ENCODE data around the gene WDR90. TPM values are rescaled to one million over a fixed set of nuclear protein-coding genes. Genes with fewer than 3 reads are reported as not detected.

Gene WDR90
- total and polyA plus RNA-seq, 7 donors: 4.0 to 9.7 (median 8.0) TPM

DNA sequence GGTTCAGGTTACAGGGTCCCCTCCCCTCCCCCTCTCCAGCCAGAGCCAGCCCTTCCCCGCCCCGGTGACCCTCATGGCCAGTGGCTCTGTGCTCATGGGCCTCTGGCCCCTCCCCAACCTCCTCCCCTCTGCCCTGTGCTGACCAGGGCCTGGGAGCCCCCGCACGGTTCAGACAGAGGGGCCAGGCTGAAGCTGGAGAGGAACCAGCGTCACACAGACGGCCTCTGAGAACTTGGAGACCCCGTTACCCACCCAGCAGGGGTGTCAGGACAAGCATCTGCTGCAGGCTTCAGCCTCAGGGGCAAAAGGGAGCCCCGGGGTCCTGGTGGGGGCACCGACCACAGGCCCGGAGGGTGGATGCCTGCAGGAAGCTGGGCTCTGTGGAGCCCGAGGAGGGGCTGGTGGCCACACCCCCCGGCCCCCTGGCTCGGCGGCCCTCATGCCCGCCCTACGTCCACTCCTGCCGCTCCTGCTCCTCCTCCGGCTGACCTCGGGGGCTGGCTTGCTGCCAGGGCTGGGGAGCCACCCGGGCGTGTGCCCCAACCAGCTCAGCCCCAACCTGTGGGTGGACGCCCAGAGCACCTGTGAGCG is 18.3 kb upstream of the WDR90 start, which contains the start of gene WFIKKN1:
TSS of gene WFIKKN1 (plus strand) at position 171 of the 591 bp plus-strand sequence. CDS start at position 440, 269 bp downstream.
- intact Hi-C loops (cut with DNase I): loop anchor here in 1 of 2 donors (5.0 kb wide), 1 partner anchor 39 kb away; the partner anchor contains the start of gene RAB40C
- H3K27ac ChIP-seq: peak within 1 kb of the TSS; percentile 16
- H3K4me3 ChIP-seq: no peak within 1 kb of the TSS
- no peaks in the 10 kb centered on the region for H3K9me3 ChIP-seq
- WGBS, 3 donors: 9 to 10% (median 9%) methylated on average over 9 to 23 of the region's 23 CpGs
- peaks cover 0 to 38% of the 10 kb centered on the region in 2 donors for H3K36me3 ChIP-seq (ENCODE audit: insufficient read depth in 1 of 2, low read depth in 1 of 2)
- H3K27me3 ChIP-seq (ENCODE audit: insufficient read depth in 3 of 3, low read length in 2 of 3): no peaks in the 10 kb centered on the region
- peaks cover 36% of the 10 kb centered on the region for H3K4me1 ChIP-seq
- TF ChIP-seq, protein P1, sequence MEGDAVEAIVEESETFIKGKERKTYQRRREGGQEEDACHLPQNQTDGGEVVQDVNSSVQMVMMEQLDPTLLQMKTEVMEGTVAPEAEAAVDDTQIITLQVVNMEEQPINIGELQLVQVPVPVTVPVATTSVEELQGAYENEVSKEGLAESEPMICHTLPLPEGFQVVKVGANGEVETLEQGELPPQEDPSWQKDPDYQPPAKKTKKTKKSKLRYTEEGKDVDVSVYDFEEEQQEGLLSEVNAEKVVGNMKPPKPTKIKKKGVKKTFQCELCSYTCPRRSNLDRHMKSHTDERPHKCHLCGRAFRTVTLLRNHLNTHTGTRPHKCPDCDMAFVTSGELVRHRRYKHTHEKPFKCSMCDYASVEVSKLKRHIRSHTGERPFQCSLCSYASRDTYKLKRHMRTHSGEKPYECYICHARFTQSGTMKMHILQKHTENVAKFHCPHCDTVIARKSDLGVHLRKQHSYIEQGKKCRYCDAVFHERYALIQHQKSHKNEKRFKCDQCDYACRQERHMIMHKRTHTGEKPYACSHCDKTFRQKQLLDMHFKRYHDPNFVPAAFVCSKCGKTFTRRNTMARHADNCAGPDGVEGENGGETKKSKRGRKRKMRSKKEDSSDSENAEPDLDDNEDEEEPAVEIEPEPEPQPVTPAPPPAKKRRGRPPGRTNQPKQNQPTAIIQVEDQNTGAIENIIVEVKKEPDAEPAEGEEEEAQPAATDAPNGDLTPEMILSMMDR (IDR thresholded peaks at IDR 0.05): no peak
- DNase-seq: peak; percentile 46 to 68
- no peak for ATAC-seq

DNA sequence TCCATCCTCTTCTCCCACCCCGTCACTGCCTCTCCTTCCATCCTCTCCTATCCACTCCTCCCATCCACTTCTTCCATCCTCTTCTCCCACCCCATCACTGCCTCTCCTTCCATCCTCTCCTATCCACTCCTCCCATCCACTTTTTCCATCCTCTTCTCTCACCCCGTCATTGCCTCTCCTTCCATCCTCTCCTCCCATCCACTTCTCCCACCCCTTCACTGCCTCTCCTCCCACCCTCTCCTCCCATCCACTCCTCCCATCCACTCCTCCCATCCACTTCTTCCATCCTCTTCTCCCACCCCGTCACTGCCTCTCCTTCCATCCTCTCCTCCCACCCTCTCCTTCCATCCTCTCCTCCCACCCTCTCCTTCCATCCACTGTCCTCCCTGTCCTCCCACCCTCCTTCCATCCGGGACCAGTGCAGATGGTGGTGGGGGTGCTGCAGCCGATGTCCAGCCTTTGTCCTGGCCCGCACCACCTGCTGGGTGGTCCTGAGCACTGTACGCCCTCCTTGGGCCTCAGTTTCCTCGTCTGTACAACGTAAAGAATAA is 17.3 kb upstream of the WDR90 start:
- TF ChIP-seq, protein P1 (IDR thresholded peaks at IDR 0.05): no peak
- DNase-seq: no peak
- no peaks in the 10 kb centered on the region for H3K27me3 ChIP-seq (ENCODE audit: insufficient read depth in 3 of 3, low read length in 2 of 3)
- intact Hi-C loops (cut with DNase I): loop anchor here in 1 of 2 donors (5.0 kb wide), 1 partner anchor 40 kb away; the partner anchor contains the start of gene RAB40C
- H3K4me3 ChIP-seq: no peak overlapping the region
- 53 to 55% (median 54%) methylated on average over 9 of the region's 9 CpGs for WGBS, 3 donors
- no peak overlapping the region for H3K27ac ChIP-seq
- H3K4me1 ChIP-seq: peaks cover 36% of the 10 kb centered on the region
- H3K36me3 ChIP-seq (ENCODE audit: insufficient read depth in 1 of 2, low read depth in 1 of 2): peaks cover 0 to 31% of the 10 kb centered on the region in 2 donors
- no peaks in the 10 kb centered on the region for H3K9me3 ChIP-seq
- ATAC-seq: no peak

DNA sequence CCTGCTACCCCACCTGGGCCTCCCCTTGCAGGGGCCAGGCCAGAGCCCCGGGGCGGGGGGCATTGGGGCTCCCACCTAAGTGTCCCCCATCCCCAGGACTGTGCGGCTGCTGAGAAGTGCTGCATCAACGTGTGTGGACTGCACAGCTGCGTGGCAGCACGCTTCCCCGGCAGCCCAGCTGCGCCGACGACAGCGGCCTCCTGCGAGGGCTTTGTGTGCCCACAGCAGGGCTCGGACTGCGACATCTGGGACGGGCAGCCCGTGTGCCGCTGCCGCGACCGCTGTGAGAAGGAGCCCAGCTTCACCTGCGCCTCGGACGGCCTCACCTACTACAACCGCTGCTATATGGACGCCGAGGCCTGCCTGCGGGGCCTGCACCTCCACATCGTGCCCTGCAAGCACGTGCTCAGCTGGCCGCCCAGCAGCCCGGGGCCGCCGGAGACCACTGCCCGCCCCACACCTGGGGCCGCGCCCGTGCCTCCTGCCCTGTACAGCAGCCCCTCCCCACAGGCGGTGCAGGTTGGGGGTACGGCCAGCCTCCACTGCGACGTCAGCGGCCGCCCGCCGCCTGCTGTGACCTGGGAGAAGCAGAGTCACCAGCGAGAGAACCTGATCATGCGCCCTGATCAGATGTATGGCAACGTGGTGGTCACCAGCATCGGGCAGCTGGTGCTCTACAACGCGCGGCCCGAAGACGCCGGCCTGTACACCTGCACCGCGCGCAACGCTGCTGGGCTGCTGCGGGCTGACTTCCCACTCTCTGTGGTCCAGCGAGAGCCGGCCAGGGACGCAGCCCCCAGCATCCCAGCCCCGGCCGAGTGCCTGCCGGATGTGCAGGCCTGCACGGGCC is 16.5 kb upstream of the WDR90 start:
- ATAC-seq: no peak
- no peak overlapping the region for H3K27ac ChIP-seq
- H3K4me3 ChIP-seq: no peak overlapping the region
- no peaks in the 10 kb centered on the region for H3K9me3 ChIP-seq
- peak in 1 of 2 donors; percentile 17 for DNase-seq
- peaks cover 0 to 27% of the 10 kb centered on the region in 2 donors for H3K36me3 ChIP-seq (ENCODE audit: insufficient read depth in 1 of 2, low read depth in 1 of 2)
- TF ChIP-seq, protein P1 (IDR thresholded peaks at IDR 0.05): no peak
- intact Hi-C loops (cut with DNase I): loop anchor here in 1 of 2 donors (5.0 kb wide), 1 partner anchor 40 kb away; the partner anchor contains the start of gene RAB40C
- 91 to 93% (median 92%) methylated on average over 64 to 67 of the region's 67 CpGs for WGBS, 3 donors
- H3K27me3 ChIP-seq (ENCODE audit: insufficient read depth in 3 of 3, low read length in 2 of 3): no peaks in the 10 kb centered on the region
- peaks cover 36% of the 10 kb centered on the region for H3K4me1 ChIP-seq

DNA sequence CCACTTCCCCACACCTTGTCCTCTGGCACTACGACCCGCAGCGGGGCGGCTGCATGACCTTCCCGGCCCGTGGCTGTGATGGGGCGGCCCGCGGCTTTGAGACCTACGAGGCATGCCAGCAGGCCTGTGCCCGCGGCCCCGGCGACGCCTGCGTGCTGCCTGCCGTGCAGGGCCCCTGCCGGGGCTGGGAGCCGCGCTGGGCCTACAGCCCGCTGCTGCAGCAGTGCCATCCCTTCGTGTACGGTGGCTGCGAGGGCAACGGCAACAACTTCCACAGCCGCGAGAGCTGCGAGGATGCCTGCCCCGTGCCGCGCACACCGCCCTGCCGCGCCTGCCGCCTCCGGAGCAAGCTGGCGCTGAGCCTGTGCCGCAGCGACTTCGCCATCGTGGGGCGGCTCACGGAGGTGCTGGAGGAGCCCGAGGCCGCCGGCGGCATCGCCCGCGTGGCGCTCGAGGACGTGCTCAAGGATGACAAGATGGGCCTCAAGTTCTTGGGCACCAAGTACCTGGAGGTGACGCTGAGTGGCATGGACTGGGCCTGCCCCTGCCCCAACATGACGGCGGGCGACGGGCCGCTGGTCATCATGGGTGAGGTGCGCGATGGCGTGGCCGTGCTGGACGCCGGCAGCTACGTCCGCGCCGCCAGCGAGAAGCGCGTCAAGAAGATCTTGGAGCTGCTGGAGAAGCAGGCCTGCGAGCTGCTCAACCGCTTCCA is 15.7 kb upstream of the WDR90 start:
- Histone ChIP-seq H3K36me3 (ENCODE audit: insufficient read depth in 1 of 2, low read depth in 1 of 2) (peaks cover 0 to 20% of the 10 kb centered on the region in 2 donors), H3K9me3 (no peaks in the 10 kb centered on the region), H3K27me3 (ENCODE audit: insufficient read depth in 3 of 3, low read length in 2 of 3) (no peaks in the 10 kb centered on the region), H3K4me3 (no peak overlapping the region), H3K27ac (no peak overlapping the region), H3K4me1 (peaks cover 40% of the 10 kb centered on the region)
- TF ChIP-seq, protein P1 (IDR thresholded peaks at IDR 0.05): no peak
- ATAC-seq (no peak), DNase-seq (peak in 1 of 2 donors; percentile 52)
- 94 to 96% (median 95%) methylated on average over 72 to 74 of the region's 74 CpGs for WGBS, 3 donors
- intact Hi-C loops (cut with DNase I): loop anchor here in 1 of 2 donors (5.0 kb wide), 1 partner anchor 41 kb away; the partner anchor contains the start of gene RAB40C

All from psoas muscle (tissue), 8 donors.